NCI-H446 (cell line): ENCODE results near the gene BIN1.
A peak's percentile ranks its signal among the peaks of the same experiment; 100 is the strongest.

Source experiments
- DNase-seq, 2 experiments: peaks; one replicate each; lab custom pipeline; 2025; lab: John Stamatoyannopoulos, UW

BIN1 gene

DNA sequence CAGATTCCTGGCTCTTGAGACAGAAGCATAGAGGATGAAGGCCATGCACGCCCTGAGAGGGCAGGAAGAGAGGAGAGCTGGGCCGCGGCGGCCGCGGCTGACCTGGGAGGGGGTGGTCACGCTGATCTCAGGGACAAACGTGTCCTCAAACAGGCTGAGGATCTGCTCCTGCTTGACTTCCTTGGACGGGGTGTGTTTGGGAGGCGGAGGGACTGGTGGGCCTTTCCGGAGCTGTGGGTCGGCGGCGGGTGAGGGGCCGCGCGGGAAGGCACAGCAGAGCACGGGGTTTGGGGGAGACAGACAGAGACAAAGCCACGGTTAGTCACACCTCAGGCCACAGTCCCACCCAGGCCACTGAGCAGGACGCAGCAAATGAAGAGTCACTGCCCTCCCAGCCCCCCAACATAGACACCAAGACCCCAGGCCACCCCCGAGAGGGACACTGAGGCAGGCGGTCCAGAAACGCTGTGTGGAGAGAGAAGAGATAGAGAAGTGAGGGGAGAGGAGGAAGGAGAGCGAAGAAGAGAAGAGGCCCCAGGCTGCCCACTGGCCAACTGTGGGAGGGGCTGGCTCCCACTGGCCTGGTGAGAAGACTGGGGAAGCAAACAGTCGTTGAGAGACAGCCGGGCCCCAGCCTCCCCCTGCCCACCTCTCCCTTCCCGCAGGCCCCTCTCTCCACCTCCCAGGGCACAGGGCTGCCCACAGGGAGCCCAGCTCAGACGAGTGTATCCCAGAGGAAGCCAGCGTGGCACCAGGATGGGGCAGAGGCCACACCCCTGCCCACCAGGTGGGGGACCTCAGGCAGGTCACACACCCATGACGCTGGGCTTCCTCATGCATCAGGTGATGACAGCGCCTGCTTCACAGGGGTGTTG lies 49.3 kb downstream of the BIN1 start:
- no peak for DNase-seq

DNA sequence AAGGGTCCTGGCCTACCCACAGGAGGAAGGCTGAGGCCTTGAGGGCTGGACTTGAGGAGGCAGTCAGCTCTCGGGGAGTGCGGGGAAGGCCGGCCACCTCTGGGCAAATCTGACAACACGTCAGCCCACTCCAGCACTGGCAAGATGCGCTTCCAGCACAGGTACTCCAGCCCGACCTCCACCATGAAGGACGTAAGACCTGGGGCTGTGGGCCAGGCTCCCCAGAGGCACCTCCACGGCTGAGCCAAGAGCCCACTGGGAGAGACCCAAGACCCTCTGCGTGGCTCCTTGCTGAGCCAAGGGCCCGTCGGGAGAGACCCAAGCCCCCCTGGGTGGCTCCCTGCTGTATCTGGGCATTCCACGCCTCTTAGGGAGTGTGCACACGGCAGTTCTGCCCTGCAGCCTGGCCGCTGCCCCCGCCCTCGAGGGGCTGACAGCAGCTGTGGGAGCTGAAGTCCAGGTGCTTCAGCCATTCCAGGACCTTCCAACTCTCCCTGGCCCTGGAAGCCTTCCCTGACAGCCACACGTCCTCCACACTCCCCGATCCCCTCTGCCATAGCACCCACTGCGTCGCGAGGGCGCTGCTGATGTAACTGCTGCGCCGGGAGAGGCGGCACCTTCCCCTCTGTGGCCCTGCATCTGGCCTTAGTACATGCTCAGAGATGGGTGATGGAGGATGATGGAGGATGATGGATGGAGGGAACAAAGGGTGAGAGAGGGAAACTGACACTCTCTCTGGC lies 50.2 kb downstream of the BIN1 start:
- no peak for DNase-seq

DNA sequence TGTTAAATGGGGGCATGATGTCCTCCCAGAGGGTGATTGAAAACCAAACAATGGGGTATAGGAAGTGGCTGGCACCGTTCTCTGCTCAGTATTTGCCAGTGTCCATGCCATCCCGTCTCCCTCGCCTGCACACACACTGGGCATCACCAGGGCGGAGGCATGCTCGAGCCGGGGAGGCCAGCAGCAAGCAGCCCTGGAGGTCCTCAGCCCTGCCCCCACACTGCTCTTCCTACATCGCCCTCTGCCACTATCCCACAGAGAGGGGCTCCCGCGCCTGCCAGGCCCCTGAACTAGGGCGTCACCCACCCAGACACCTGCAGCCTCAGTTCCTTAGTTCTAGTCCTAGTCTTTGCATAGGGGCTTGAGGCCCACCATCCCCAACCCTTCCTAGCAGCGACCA lies 50.9 kb downstream of the BIN1 start:
- no peak for DNase-seq

DNA sequence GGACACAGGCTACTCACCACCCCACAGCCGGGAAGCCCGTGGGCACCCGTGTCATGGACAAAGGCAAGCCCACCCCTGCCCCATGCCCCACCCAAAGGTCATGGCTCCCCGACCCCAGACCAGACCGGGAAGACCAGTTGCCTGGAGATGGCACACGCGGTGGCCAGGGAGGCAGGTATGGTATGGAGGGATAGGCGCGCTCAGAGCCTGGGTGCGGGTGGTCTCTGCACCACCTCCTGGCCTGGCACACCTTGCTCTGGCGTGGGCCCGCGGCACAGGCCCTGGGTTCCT lies 51.2 kb downstream of the BIN1 start:
- no peak for DNase-seq

DNA sequence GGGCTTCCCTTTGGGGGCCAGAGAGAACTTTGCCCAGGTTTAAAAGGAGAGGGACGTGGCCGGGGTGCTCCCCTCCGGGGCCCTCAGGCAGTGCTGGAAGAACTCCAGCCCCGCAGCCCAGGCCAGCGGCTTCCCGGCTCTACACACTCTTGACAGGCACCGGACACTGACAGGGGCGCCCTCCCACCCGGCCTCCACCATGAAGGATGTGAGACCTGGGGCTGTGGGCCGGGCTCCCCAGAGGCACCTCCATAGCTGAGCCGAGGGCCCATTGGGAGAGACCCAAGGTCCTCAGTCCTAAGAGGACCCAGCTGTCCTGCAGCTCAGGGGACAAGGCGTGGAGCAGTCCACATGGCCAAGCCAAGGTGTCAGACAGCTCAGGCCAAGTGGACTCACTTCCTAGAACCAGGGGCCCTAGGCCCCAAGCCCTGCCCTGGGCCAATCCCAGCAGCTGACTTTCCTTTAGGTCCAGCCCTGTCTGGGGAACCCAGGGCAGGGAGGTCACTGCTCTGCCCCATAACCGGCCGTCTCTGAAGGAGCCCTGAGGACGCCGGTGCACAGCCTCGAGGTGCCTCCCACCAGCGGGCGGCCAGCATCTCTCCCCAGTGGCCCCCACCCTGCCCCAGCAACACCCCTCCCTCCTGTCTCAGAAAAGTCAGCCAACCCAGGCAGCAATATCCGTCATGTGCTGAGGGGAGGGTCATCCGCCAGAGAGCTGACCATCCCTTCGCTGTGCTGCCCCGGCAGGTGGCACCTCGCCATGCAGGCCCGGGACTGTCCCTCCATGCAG lies 51.8 kb downstream of the BIN1 start:
- no peak for DNase-seq

DNA sequence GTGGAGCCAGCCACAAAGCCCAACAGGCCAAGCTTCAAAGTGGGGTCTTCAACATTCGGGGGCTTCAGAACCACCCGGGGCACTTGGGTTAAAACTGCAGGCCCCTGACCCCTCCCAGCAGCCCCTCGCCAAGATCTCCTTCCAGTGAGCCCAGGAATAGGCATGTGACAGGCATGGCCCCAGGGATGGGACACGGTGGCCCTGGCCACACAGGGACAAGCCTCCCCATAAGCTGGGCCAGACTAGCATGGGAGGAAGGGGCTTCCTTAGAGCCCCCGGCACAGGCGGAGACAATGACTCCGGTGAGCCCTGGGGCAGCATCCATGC lies 52.4 kb downstream of the BIN1 start:
- no peak for DNase-seq

DNA sequence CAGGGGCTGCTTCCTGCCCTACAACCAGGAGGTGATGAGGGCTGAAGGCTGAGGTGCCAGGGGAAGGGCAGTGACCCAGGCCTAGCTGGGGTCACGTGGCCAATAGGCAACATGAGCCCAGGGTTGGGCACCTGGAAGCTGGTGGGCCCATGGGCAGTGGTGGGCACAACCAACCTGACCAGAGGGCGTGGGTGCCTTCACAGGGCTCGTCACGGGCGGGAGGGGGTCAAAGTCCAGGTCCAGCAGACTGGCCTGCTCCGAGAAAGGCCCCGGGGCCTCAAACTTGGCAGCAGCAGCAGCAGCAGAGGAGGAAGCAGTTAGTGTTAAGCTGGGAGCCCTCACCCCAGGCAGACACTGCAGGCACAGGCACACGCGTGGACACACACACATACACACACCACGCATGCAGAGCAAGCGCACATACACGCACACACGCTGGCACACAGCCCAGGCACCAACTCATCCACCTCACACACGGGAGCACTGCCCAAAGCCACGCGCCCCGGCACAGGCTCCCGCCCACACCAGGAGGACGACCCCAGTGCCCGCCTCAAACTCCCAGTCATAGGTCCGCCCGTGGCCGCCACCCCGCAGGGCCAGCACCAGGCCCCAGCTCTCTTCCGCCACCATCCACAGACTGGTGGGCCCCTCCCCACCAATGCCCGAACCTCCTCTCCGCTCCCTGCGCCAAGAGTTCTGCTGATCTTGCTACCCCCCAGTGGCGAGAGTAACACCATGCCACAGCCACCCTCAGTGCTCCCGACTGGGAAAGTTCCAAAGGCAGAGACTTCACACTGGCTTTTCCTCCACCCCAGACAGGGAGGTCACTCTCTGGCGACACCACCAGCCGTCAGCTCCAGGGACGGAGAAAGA lies 53.0 kb downstream of the BIN1 start:
- DNase-seq = no peak

DNA sequence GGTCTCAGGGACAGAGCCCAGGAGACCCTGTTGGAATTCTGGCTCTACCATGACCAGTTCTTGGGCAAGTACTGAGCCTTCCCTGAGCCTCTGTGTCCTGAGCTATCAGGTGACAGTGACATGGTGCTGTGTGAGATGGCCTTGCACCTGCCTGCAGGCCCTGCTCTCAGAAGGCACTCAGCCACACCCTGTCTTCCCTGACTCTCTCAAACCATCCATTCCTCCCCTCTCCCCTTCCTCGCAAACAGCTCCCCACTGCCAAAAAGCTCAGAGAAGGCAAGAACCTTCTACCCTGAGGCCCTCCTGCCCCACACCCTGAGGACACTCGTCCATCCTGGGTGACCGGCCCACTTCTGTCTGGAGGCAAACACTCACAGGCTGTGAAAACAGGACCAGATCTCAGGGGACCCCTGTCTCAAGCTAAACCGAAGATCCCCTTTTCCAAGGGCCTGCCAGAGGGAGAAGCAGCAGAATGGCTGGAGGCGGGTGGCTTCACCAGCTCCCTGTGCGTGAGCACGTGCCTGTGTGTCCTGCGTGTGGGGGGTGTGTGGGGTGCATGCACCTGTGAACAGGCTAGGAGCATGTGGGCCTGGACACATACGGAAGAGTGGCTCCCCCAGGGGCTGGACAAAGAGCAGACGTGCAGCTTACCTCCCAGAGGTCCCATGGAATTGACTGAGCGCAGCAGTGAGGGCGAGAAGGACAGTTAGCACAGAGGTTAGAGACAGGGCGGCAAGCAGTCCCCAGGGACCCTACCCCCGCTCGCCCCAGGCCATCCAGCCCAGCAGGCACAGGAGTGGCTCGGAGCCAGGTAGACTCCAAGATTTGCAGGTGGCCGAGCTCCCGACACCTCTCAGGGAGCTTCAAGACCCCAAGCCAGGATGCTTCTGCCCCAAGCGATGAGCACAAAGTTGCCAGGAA lies 53.9 kb downstream of the BIN1 start:
- DNase-seq = no peak

DNA sequence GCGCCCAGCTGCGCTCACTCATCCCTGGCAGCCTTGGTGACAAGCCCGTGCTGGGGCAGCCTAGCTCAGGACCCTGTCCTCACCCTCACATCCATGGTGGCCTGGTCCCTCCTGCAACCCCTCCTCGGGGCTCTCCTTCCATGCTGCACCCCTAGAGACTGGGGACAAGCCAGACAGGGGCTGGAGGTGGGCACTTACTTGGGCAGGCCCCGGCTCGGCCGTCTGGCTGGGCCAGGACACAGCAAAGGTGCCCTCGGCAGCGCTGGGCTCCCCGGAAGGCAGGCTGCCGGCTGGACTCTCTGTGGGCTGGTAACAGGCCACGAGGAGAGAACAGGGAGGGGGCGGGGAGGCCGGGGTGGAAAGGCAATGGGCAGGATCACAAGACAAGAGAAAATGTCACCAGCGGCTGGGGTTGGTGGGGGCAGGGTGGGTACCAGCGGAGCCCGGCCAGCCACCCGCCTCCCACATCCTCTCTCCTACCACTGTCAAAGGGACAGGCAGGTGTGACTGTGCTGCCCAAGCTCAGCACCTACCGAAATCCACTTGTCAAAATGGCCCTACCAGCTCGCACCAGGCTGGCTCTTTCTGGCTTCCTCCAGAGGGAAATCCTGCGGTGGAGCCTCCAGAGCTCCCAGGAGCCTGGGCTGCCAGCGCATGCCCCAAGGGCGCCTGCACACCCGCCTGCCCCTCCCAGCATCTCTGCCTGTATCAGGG lies 54.7 kb downstream of the BIN1 start:
- no peak for DNase-seq

DNA sequence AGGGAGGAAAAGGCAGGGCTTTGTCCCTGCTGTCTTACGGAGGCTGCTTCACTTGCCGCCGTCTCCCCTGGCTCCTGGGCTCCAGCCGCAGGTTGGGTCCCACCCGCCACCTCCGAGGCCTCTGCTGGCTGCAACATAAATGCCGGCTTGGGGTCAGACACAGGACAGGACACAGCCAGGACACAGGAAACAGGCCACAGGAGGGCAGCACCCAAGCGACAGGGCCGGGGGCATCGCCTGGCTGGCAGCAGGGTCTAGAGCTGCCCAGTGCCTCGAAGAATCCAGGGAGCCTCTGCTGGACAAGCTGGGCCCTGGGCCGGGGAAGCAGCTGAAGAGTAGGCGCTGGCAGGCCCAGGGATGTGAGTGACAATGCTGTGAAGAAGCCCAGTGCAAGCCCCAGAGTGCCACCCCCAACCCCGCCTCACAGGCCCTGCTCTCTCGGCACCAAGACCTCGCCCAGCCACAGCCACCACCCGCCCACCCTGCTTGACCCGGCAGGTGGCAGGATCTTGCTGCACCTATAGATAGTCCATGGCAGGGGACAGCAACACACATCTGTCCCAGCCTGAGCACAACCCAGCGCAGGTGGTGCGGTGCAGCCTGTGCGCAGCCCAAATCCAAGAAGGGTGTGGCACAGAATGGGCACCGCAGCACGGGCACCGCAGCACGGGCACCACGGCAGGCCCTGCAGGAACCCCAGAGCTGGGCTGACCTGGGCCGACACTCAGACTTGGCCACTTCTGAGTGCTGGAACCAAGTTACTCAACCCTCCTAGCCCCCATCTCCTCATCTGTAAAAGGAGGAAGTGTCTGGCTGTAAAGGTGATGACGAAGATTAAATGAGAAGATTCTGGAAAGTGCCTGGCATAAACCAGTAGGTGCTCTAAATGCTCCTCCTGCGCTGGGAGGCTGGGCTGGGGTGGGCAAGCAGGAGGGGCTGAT lies 55.6 kb downstream of the BIN1 start:
- no peak for DNase-seq

DNA sequence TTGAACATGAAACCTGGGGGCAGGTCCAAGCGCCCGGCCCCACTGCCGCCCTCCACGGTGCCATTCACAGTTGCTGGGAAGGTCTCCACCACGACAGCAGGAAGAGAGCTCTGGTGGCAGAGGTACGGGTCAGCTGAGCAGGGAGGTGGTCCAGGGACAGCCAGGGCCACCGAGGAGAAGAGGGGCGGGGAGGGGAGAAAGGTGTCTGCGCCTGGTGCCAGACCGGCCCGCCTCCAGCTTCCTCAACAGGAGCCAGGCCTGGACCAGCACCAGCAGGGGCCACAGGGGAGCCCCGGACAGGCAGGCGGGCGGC lies 56.2 kb downstream of the BIN1 start:
- no peak for DNase-seq

DNA sequence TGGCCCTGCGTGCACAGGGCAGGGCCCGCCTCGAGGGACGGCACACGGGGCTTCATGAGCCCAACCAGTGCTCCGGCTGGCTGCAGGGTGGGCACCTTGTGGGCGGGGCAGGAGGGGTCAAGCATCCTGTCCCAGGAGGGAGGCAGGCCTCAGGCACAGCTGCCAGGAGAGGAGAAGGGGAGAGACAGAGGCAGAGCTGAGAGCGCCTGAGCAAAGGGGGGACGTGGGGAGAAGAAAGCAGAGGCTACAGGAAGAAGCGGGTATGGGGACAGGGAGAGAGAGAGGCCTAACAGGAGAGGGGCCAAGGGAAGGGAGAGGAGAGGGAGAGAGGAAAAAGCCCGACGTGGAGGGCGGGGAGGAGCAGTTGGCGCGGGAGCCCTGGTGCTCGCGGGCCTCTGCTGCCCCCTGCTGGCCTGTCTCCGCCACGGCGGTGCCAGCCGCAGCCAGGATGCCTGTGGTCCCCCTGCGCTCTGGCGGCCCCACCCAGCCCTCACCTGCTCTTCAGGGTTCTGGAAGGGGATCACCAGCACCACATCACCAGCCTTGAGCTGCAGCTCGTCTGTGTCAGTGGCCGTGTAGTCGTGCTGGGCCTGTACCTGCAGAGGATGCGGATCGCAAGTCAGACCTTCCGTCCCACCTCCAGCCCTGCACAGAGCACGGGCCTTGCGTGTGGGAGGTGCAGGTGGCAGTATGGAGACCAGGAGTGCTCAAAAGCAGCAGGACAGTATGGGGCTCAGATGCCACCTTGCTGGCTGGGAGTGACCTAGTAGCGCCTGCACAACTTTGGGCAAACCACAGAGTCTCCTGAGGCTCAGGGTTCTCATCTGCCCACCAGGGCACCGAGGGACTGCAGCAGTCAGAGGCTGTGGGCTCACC lies 56.8 kb downstream of the BIN1 start:
- DNase-seq = peak in 1 of 2 experiments; percentile 43

DNA sequence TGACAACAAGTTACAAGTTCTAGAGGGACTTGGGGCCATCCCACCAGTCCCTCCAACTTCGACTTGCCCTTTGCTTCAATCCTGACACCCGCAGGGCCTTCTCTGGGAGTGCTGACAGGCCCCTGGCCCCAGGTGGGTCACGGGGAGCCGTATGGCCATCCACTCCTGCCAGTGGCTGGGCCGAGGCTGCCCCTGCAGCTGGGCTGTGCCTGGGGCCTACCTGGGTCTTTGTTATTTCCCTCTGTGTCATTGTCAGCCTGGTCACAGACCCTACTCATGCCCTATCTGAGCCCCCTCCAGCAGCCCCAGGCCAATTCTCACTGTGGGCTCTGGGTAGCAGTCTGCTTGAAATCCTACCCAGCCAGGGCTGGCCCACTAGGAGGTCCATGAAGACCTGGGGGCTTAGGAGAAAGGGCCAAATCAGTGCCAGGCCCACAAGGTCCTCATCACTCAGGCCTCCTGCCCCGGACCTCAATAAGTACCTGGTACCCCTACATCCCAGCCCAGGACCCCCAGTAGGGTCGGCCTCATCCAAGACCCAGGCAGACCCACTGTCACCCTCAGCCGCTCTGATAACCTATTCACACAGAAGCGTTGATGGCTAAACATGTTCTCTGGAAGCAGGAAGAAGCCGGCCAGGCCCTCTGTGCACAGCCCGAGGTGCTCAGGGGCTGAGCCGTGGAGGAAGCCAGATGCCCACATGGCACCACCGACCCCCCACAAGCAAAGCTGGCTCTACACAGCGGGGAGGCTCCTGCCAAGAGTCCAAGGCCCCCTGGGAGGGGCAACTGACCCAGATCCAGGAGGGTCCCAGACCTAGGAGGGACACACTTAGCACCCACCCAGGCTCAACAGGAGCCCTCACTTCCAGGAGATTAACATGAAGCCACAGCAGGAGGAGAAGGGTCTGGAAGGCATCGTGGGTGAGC lies 57.7 kb downstream of the BIN1 start:
- DNase-seq = no peak

DNA sequence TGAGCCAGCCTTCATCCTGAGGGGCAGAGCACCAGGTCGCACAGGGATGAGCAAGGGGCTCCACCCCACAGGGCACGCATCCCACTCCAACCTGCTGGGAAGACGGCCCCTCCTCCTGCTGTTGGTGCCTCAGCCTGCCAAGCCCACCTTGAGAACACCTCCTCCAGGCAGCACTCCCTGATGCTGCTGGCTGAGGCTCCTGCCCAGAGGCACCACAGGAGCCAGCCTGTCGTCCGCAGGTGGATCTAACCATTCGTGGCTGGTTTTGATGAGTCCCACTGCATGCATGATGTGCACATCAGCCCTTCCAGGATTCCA lies 58.4 kb downstream of the BIN1 start:
- no peak for DNase-seq

DNA sequence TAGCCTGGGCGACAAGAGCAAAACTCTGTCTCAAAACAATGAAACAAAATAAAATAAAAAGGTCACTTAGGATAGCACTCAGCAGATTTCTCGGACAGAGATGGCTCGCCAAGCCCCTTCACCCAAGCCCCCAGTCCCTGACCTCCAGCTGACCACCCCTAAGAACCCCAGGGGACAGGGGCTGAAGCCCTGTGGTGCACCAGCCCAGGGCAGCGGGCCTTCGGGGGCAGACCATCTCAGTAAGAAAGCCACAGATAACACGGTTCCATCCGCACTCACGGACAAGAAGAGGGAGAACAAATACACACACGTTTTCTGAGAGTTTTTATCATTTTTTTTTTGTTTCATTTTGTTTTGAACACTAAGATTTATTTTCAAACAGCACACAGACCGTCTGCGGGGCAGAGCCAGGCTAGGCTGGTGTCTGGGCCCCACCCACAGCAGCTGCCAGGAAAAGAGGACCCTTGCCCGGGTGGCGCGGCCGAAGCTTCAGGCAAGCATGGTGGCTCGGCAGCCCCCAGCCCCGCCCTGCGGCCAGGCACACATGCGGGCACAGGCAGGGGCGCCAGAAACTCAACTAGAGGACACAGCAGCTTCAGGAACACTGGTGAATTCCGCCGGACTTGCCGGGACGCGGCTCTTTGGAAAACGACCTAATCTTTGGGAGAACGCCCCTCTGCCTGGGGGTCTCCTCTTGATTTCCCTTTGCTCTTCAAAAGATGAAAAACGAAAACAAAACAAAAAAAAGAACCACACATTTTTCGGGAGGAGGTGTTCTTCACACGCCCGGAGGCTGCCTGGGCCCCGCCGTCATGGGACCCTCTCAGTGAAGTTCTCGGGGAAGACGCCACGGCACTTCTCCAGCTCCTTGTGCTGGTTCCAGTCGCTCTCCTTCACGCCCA lies 59.0 kb downstream of the BIN1 start:
- no peak for DNase-seq

DNA sequence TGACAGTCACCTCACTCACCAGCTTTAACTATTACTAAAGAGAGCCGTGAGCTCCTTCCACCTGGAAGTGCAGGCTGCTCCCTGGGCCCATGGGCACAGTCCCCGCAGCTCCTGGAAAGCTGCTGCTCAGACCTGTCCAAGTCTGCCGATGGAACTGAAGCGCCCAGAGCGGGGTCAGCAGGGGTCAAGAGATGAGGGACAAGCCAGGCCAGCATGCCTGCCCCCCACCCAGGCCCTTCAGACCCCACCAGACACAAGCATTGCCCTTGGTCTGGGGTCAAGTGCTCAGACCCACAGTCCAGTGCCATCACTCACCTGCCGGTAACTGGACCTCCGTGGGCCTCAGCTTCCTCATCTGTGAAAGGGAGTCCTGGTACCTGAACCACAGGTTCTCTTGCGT lies 59.9 kb downstream of the BIN1 start:
- DNase-seq = no peak
